Astrocyte (in vitro differentiated cells and primary cell): ENCODE data around the gene CNTN1. TPM values are rescaled to one million over a fixed set of nuclear protein-coding genes. Genes with fewer than 3 reads are reported as not detected.

Experiments
- DNase-seq: peaks from one replicate; pipeline ENCODE4 v3.0.0-alpha.2; 2010; ENCODE audit warnings: low read depth
- FAIRE-seq: peaks from 2 replicates; lab custom pipeline; 2011; peaks lifted over from hg19 to GRCh38; lab: Jason Lieb, UNC
- H2AFZ ChIP-seq: 2 replicates; pipeline ENCODE4 v1.6.0; 2012; ENCODE audit warnings: low read depth, low read length, inconsistent platforms
- H3K27ac ChIP-seq: 2 replicates; pipeline ENCODE4 v1.5.1; 2011; ENCODE audit warnings: low read depth, low read length, inconsistent platforms
- H3K27me3 ChIP-seq: 2 replicates; pipeline ENCODE4 v1.6.0; 2011; ENCODE audit warnings: low read length, inconsistent platforms; ENCODE audit not compliant: insufficient read depth
- H3K36me3 ChIP-seq: 2 replicates; pipeline ENCODE4 v1.5.1; 2011; ENCODE audit warnings: low read length, inconsistent platforms; ENCODE audit not compliant: insufficient read depth
- H3K4me1 ChIP-seq: 2 replicates; pipeline ENCODE4 v1.5.1; 2011; ENCODE audit warnings: low read length, inconsistent platforms; ENCODE audit not compliant: insufficient read depth
- H3K4me2 ChIP-seq: 2 replicates; pipeline ENCODE4 v1.6.0; 2012; ENCODE audit warnings: low read length, inconsistent platforms
- H3K4me3 ChIP-seq: 2 replicates; pipeline ENCODE4 v1.5.1; 2011; ENCODE audit warnings: low read depth, mild to moderate bottlenecking, low read length, inconsistent platforms; ENCODE audit not compliant: insufficient read depth
- H3K79me2 ChIP-seq: 2 replicates; pipeline ENCODE4 v1.6.0; 2012; ENCODE audit warnings: mild to moderate bottlenecking, low read length, inconsistent platforms; ENCODE audit not compliant: insufficient read depth
- H3K9ac ChIP-seq: 2 replicates; pipeline ENCODE4 v1.6.0; 2012; ENCODE audit warnings: mild to moderate bottlenecking, low read length, inconsistent platforms
- H3K9me3 ChIP-seq: 2 replicates; pipeline ENCODE4 v1.5.1; 2012; ENCODE audit warnings: low read depth, mild to moderate bottlenecking, low read length, inconsistent platforms; ENCODE audit not compliant: insufficient read depth
- H4K20me1 ChIP-seq: 2 replicates; pipeline ENCODE4 v1.6.0; 2012; ENCODE audit warnings: low read length, inconsistent platforms; ENCODE audit not compliant: insufficient read depth
- H3K27ac Mint-ChIP-seq: one replicate; pipeline ENCODE4 v1.8.0; 2021; ENCODE audit warnings: mild to moderate bottlenecking, mixed read lengths; ENCODE audit not compliant: unreplicated experiment
- H3K27me3 Mint-ChIP-seq: one replicate; pipeline ENCODE4 v1.8.0; 2021; ENCODE audit warnings: low read depth, mixed read lengths; ENCODE audit not compliant: unreplicated experiment
- H3K36me3 Mint-ChIP-seq: one replicate; pipeline ENCODE4 v1.8.0; 2021; ENCODE audit warnings: low read depth, mixed read lengths; ENCODE audit not compliant: unreplicated experiment
- H3K4me1 Mint-ChIP-seq: one replicate; pipeline ENCODE4 v1.8.0; 2021; ENCODE audit warnings: low read depth, mixed read lengths; ENCODE audit not compliant: unreplicated experiment
- H3K4me3 Mint-ChIP-seq: one replicate; pipeline ENCODE4 v1.8.0; 2021; ENCODE audit warnings: mild to moderate bottlenecking, moderate library complexity, mixed read lengths; ENCODE audit not compliant: unreplicated experiment
- H3K9me3 Mint-ChIP-seq: one replicate; pipeline ENCODE4 v1.8.0; 2021; ENCODE audit warnings: mild to moderate bottlenecking, mixed read lengths; ENCODE audit not compliant: unreplicated experiment
- CTCF ChIP-seq: IDR thresholded peaks from 2 replicates; pipeline ENCODE4 v1.5.1; 2011; ENCODE audit warnings: low read depth, mild to moderate bottlenecking, inconsistent platforms, low read length, moderate library complexity; ENCODE audit not compliant: insufficient read depth
- EZH2 ChIP-seq: IDR thresholded peaks from 2 replicates; pipeline ENCODE4 v1.6.1; 2012; ENCODE audit warnings: mild to moderate bottlenecking, low read length, inconsistent platforms; ENCODE audit not compliant: insufficient read depth
- total RNA-seq: library from RNA; stranded (reverse); gene quantifications from 2 replicates; pipeline ENCODE4 v1.2.1, GENCODE V29; 2021

Gene CNTN1
- total RNA-seq, 1 donor from 2014 or later: 2.1 TPM

GRCh38 chr12:41089438-41089837 lies 397.2 kb downstream of the CNTN1 start:
- Histone ChIP-seq H3K4me3 (no peak overlapping the region), H3K79me2 (no peaks in the 10 kb centered on the region), H3K4me1 (no peaks in the 10 kb centered on the region), H2AFZ (no peak overlapping the region), H3K4me2 (no peak overlapping the region), H3K27me3 (no peaks in the 10 kb centered on the region), H3K27ac (no peak overlapping the region), H4K20me1 (no peaks in the 10 kb centered on the region), H3K9me3 (peaks cover 2% of the 10 kb centered on the region), H3K9ac (no peak overlapping the region), H3K36me3 (no peaks in the 10 kb centered on the region)
- Mint-ChIP-seq H3K9me3 (peaks cover 2% of the 10 kb centered on the region), H3K4me3 (no peak overlapping the region), H3K36me3 (no peaks in the 10 kb centered on the region), H3K4me1 (peaks cover 5% of the 10 kb centered on the region), H3K27me3 (no peaks in the 10 kb centered on the region), H3K27ac (no peak overlapping the region)
- no peak for TF ChIP-seq CTCF
- TF ChIP-seq EZH2: no peak
- FAIRE-seq: no peak
- no peak for DNase-seq

GRCh38 chr12:41092115-41092514 lies 399.9 kb downstream of the CNTN1 start:
- H3K27ac ChIP-seq: no peak overlapping the region
- H3K9ac ChIP-seq: no peak overlapping the region
- DNase-seq (no peak), FAIRE-seq (no peak)
- no peaks in the 10 kb centered on the region for H3K36me3 ChIP-seq
- no peaks in the 10 kb centered on the region for H3K79me2 ChIP-seq
- no peaks in the 10 kb centered on the region for H3K27me3 ChIP-seq
- H3K9me3 Mint-ChIP-seq: no peaks in the 10 kb centered on the region
- H3K4me1 ChIP-seq: no peaks in the 10 kb centered on the region
- H4K20me1 ChIP-seq: no peaks in the 10 kb centered on the region
- peaks cover 5% of the 10 kb centered on the region for H3K4me1 Mint-ChIP-seq
- no peaks in the 10 kb centered on the region for H3K27me3 Mint-ChIP-seq
- no peak overlapping the region for H3K4me3 Mint-ChIP-seq
- H3K4me2 ChIP-seq: no peak overlapping the region
- H3K27ac Mint-ChIP-seq: no peak overlapping the region
- H3K4me3 ChIP-seq: no peak overlapping the region
- no peak overlapping the region for H2AFZ ChIP-seq
- no peaks in the 10 kb centered on the region for H3K36me3 Mint-ChIP-seq
- no peak for TF ChIP-seq EZH2
- TF ChIP-seq CTCF: no peak
- peaks cover 2% of the 10 kb centered on the region for H3K9me3 ChIP-seq

- no peaks in the 10 kb centered on the region for H3K4me1 ChIP-seq
- no peaks in the 10 kb centered on the region for H3K36me3 Mint-ChIP-seq
- no peak overlapping the region for H3K27ac Mint-ChIP-seq
- no peak overlapping the region for H3K9ac ChIP-seq
- peaks cover 5% of the 10 kb centered on the region for H3K4me1 Mint-ChIP-seq
- no peak overlapping the region for H3K4me2 ChIP-seq
- TF ChIP-seq CTCF: no peak
- TF ChIP-seq EZH2: no peak
- H3K79me2 ChIP-seq: no peaks in the 10 kb centered on the region
- no peak for DNase-seq
- H3K27ac ChIP-seq: no peak overlapping the region
- no peaks in the 10 kb centered on the region for H4K20me1 ChIP-seq
- FAIRE-seq: no peak
- H3K9me3 ChIP-seq: peaks cover 2% of the 10 kb centered on the region
- H3K4me3 ChIP-seq: no peak overlapping the region
- no peak overlapping the region for H3K4me3 Mint-ChIP-seq
- no peaks in the 10 kb centered on the region for H3K36me3 ChIP-seq
- no peaks in the 10 kb centered on the region for H3K9me3 Mint-ChIP-seq
- no peaks in the 10 kb centered on the region for H3K27me3 ChIP-seq
- H3K27me3 Mint-ChIP-seq: no peaks in the 10 kb centered on the region
- H2AFZ ChIP-seq: no peak overlapping the region
These were observed 404.6 kb downstream of the CNTN1 start for GRCh38 chr12:41096797-41097196.
